SH-SY5Y (cell line): ENCODE results near the gene HEPHL1.

ENCODE experiments used
- GATA2 ChIP-seq: IDR thresholded peaks from 2 replicates; pipeline ENCODE4 v1.6.1; 2011; ENCODE audit warnings: mild to moderate bottlenecking, low read depth, low read length
- GATA3 ChIP-seq: IDR thresholded peaks from 2 replicates; pipeline ENCODE4 v1.6.1; 2011; ENCODE audit warnings: low read depth, mild to moderate bottlenecking, low read length, moderate library complexity

- TF ChIP-seq GATA2 (no peak), GATA3 (no peak)
Measured at GRCh38 chr11:94032725-94033124, 11.6 kb downstream of the HEPHL1 start.
